ENCODE results near the gene FAM20A. TPM values are rescaled to one million over a fixed set of nuclear protein-coding genes. Genes with fewer than 3 reads are reported as not detected.

FAM20A gene
- total RNA-seq, 1 donor: 63.3 TPM

GRCh38 chr17:68608515-68609130, 7.5 kb upstream of the FAM20A start:
- Histone ChIP-seq H3K79me2 (ENCODE audit: insufficient read depth, low read length) (no peaks in the 10 kb centered on the region), H3K9me3 (ENCODE audit: low read depth, low read length) (peaks cover 11% of the 10 kb centered on the region), H3K4me1 (ENCODE audit: insufficient read depth, low read length) (no peaks in the 10 kb centered on the region), H3K36me3 (ENCODE audit: insufficient read depth, low read length) (no peaks in the 10 kb centered on the region), H4K20me1 (ENCODE audit: insufficient read depth, low read length) (no peaks in the 10 kb centered on the region), H3K27ac (ENCODE audit: low read depth, low read length) (no peak overlapping the region), H3K4me2 (ENCODE audit: insufficient read depth, low read length) (no peak overlapping the region), H3K4me3 (ENCODE audit: insufficient read depth, low read length) (no peak overlapping the region), H3K27me3 (ENCODE audit: insufficient read depth, low read length) (no peaks in the 10 kb centered on the region), H2AFZ (ENCODE audit: low read length) (no peak overlapping the region)
- no peak for DNase-seq (ENCODE audit: insufficient read length, low spot score, missing footprints)
- no peak for TF ChIP-seq CTCF (IDR thresholded peaks at IDR 0.05; ENCODE audit: extremely low read depth, low read depth, low read length)

- no peak for TF ChIP-seq CTCF (IDR thresholded peaks at IDR 0.05; ENCODE audit: extremely low read depth, low read depth, low read length)
- Histone ChIP-seq H3K4me3 (ENCODE audit: insufficient read depth, low read length) (no peak overlapping the region), H3K27ac (ENCODE audit: low read depth, low read length) (no peak overlapping the region), H3K36me3 (ENCODE audit: insufficient read depth, low read length) (no peaks in the 10 kb centered on the region), H2AFZ (ENCODE audit: low read length) (no peak overlapping the region), H4K20me1 (ENCODE audit: insufficient read depth, low read length) (no peaks in the 10 kb centered on the region), H3K4me2 (ENCODE audit: insufficient read depth, low read length) (no peak overlapping the region), H3K4me1 (ENCODE audit: insufficient read depth, low read length) (peaks cover under 1% of the 10 kb centered on the region), H3K27me3 (ENCODE audit: insufficient read depth, low read length) (no peaks in the 10 kb centered on the region), H3K79me2 (ENCODE audit: insufficient read depth, low read length) (no peaks in the 10 kb centered on the region), H3K9me3 (ENCODE audit: low read depth, low read length) (peaks cover 11% of the 10 kb centered on the region)
- no peak for DNase-seq (ENCODE audit: insufficient read length, low spot score, missing footprints)
Measured at GRCh38 chr17:68606451-68607307, 5.5 kb upstream of the FAM20A start.

GRCh38 chr17:68605914-68606313, 4.7 kb upstream of the FAM20A start:
- TF ChIP-seq CTCF (IDR thresholded peaks at IDR 0.05; ENCODE audit: extremely low read depth, low read depth, low read length): no peak
- no peaks in the 10 kb centered on the region for H4K20me1 ChIP-seq (ENCODE audit: insufficient read depth, low read length)
- no peak overlapping the region for H2AFZ ChIP-seq (ENCODE audit: low read length)
- H3K4me3 ChIP-seq (ENCODE audit: insufficient read depth, low read length): no peak overlapping the region
- no peak for DNase-seq (ENCODE audit: insufficient read length, low spot score, missing footprints)
- no peak overlapping the region for H3K4me2 ChIP-seq (ENCODE audit: insufficient read depth, low read length)
- no peaks in the 10 kb centered on the region for H3K36me3 ChIP-seq (ENCODE audit: insufficient read depth, low read length)
- H3K27me3 ChIP-seq (ENCODE audit: insufficient read depth, low read length): no peaks in the 10 kb centered on the region
- H3K79me2 ChIP-seq (ENCODE audit: insufficient read depth, low read length): no peaks in the 10 kb centered on the region
- H3K27ac ChIP-seq (ENCODE audit: low read depth, low read length): no peak overlapping the region
- H3K4me1 ChIP-seq (ENCODE audit: insufficient read depth, low read length): peaks cover 3% of the 10 kb centered on the region
- H3K9me3 ChIP-seq (ENCODE audit: low read depth, low read length): peaks cover 11% of the 10 kb centered on the region

- Histone ChIP-seq H3K27me3 (ENCODE audit: insufficient read depth, low read length) (no peaks in the 10 kb centered on the region), H3K36me3 (ENCODE audit: insufficient read depth, low read length) (no peaks in the 10 kb centered on the region), H3K27ac (ENCODE audit: low read depth, low read length) (no peak overlapping the region), H4K20me1 (ENCODE audit: insufficient read depth, low read length) (no peaks in the 10 kb centered on the region), H3K4me2 (ENCODE audit: insufficient read depth, low read length) (no peak overlapping the region), H2AFZ (ENCODE audit: low read length) (no peak overlapping the region), H3K9me3 (ENCODE audit: low read depth, low read length) (no peaks in the 10 kb centered on the region), H3K4me1 (ENCODE audit: insufficient read depth, low read length) (peaks cover 12% of the 10 kb centered on the region), H3K79me2 (ENCODE audit: insufficient read depth, low read length) (peaks cover 5% of the 10 kb centered on the region), H3K4me3 (ENCODE audit: insufficient read depth, low read length) (no peak overlapping the region)
- TF ChIP-seq CTCF (IDR thresholded peaks at IDR 0.05; ENCODE audit: extremely low read depth, low read depth, low read length): no peak
- DNase-seq (ENCODE audit: insufficient read length, low spot score, missing footprints): peak; percentile 57
Measured at GRCh38 chr17:68603656-68604055, 2.5 kb upstream of the FAM20A start.
